Activated CD8-positive, alpha-beta memory T cell treated with anti-CD3 and anti-CD28 coated beads, Interleukin-2, amount 50 U/mL, for 4 hours (primary cell): ENCODE data around the gene MRPS5.

ENCODE experiments used
- DNase-seq: peaks from one replicate; pipeline ENCODE4 v3.0.0-alpha.2; 2020

MRPS5 gene

GRCh38 chr2:95059656-95060370, 61.8 kb downstream of the MRPS5 start:
- DNase-seq, result no peak

- DNase-seq, result no peak
These were observed 62.5 kb downstream of the MRPS5 start for GRCh38 chr2:95058989-95059641.

- no peak for DNase-seq
These were observed 63.1 kb downstream of the MRPS5 start for GRCh38 chr2:95058466-95058988.

GRCh38 chr2:95057535-95058370, 63.9 kb downstream of the MRPS5 start:
- no peak for DNase-seq

GRCh38 chr2:95056461-95057459, 64.8 kb downstream of the MRPS5 start:
- no peak for DNase-seq

GRCh38 chr2:95056044-95056443, 65.6 kb downstream of the MRPS5 start:
- no peak for DNase-seq

GRCh38 chr2:95055262-95055661, 66.3 kb downstream of the MRPS5 start:
- no peak for DNase-seq

GRCh38 chr2:95054016-95054415, 67.6 kb downstream of the MRPS5 start:
- no peak for DNase-seq

GRCh38 chr2:95053543-95053942, 68.1 kb downstream of the MRPS5 start:
- no peak for DNase-seq

- no peak for DNase-seq
These were observed 68.7 kb downstream of the MRPS5 start for GRCh38 chr2:95052804-95053479.

GRCh38 chr2:95052307-95052706, 69.3 kb downstream of the MRPS5 start:
- no peak for DNase-seq

GRCh38 chr2:95051626-95052025, 70.0 kb downstream of the MRPS5 start:
- DNase-seq, result no peak

- DNase-seq, result no peak
These were observed 71.0 kb downstream of the MRPS5 start for GRCh38 chr2:95050385-95051300.

- DNase-seq, result no peak
These were observed 71.6 kb downstream of the MRPS5 start for GRCh38 chr2:95049961-95050360.

- DNase-seq, result no peak
These were observed 72.0 kb downstream of the MRPS5 start for GRCh38 chr2:95049683-95049955.

GRCh38 chr2:95048825-95049682, 72.6 kb downstream of the MRPS5 start:
- DNase-seq, result no peak

GRCh38 chr2:95047629-95048510, 73.7 kb downstream of the MRPS5 start:
- DNase-seq, result no peak

GRCh38 chr2:95046371-95047112, 75.1 kb downstream of the MRPS5 start:
- no peak for DNase-seq
